ENCODE data around the gene EFCC1.

The EFCC1 gene

GRCh38 chr3:129028866-129029265 lies 27.8 kb downstream of the EFCC1 start:
- no peak for DNase-seq (ENCODE audit: low read depth)
- no peak for TF ChIP-seq CTCF (conservative IDR thresholded peaks at IDR 0.05; ENCODE audit: control insufficient read depth, insufficient read depth, low read depth, low read length)
- no peak overlapping the region for H3K4me3 ChIP-seq (ENCODE audit: control insufficient read depth, low read depth, low read length)

- no peak for TF ChIP-seq CTCF (conservative IDR thresholded peaks at IDR 0.05; ENCODE audit: control insufficient read depth, insufficient read depth, low read depth, low read length)
- no peak overlapping the region for H3K4me3 ChIP-seq (ENCODE audit: control insufficient read depth, low read depth, low read length)
- DNase-seq (ENCODE audit: low read depth), result no peak
Measured at GRCh38 chr3:129030611-129031010, 29.5 kb downstream of the EFCC1 start.

GRCh38 chr3:129031476-129032215 lies 30.5 kb downstream of the EFCC1 start:
- TF ChIP-seq CTCF (conservative IDR thresholded peaks at IDR 0.05; ENCODE audit: control insufficient read depth, insufficient read depth, low read depth, low read length), result no peak
- DNase-seq (ENCODE audit: low read depth), result no peak

GRCh38 chr3:129032716-129033115 lies 31.6 kb downstream of the EFCC1 start:
- no peak overlapping the region for H3K4me3 ChIP-seq (ENCODE audit: control insufficient read depth, low read depth, low read length)
- no peak for TF ChIP-seq CTCF (conservative IDR thresholded peaks at IDR 0.05; ENCODE audit: control insufficient read depth, insufficient read depth, low read depth, low read length)
- no peak for DNase-seq (ENCODE audit: low read depth)

More at GRCh38 chr3:129031476-129032215, 30.5 kb downstream of the EFCC1 start:
- H3K4me3 ChIP-seq (ENCODE audit: control insufficient read depth, low read depth, low read length), result no peak overlapping the region

GRCh38 chr3:129033151-129033550 lies 32.0 kb downstream of the EFCC1 start:
- TF ChIP-seq CTCF (conservative IDR thresholded peaks at IDR 0.05; ENCODE audit: control insufficient read depth, insufficient read depth, low read depth, low read length), result no peak
- DNase-seq (ENCODE audit: low read depth), result no peak

GRCh38 chr3:129033633-129034321 lies 32.7 kb downstream of the EFCC1 start:
- no peak for DNase-seq (ENCODE audit: low read depth)
- H3K4me3 ChIP-seq (ENCODE audit: control insufficient read depth, low read depth, low read length), result no peak overlapping the region
- TF ChIP-seq CTCF (conservative IDR thresholded peaks at IDR 0.05; ENCODE audit: control insufficient read depth, insufficient read depth, low read depth, low read length), result no peak

More at GRCh38 chr3:129033151-129033550, 32.0 kb downstream of the EFCC1 start:
- H3K4me3 ChIP-seq (ENCODE audit: control insufficient read depth, low read depth, low read length), result no peak overlapping the region
